SK-N-SH (cell line): ENCODE measurements around the gene ATP2A1. TPM values are rescaled to one million over a fixed set of nuclear protein-coding genes. Genes with fewer than 3 reads are reported as not detected.

Source experiments
- CTCF ChIA-PET: fragments of 300-600, 350-600 bp; formaldehyde crosslinking; extraction: SDS; loops from one replicate; lab custom pipeline; 2021; lab: Yijun Ruan, JAX
- POLR2A ChIA-PET: fragments of 350-600 bp; sonication (Branson Sonifier 250); formaldehyde crosslinking; extraction: SDS; loops from one replicate; lab custom pipeline; 2020; ENCODE audit warnings: antibody characterized with exemption, inconsistent platforms; lab: Yijun Ruan, JAX
- DNase-seq: peaks from one replicate; pipeline ENCODE4 v3.0.0; 2012
- H2AFZ ChIP-seq: fragments of 200-600 bp; sonication (generic); 2 replicates; pipeline ENCODE4 v1.8.1; 2016; ENCODE audit warnings: antibody characterized with exemption, mild to moderate bottlenecking, low read depth
- H3F3A ChIP-seq: fragments of 200-600 bp; sonication (generic); replicated peaks from 2 replicates; pipeline ENCODE3; 2016; ENCODE audit warnings: antibody characterized with exemption, mild to moderate bottlenecking; ENCODE audit not compliant: insufficient read depth
- H3K27ac ChIP-seq, 2 experiments: fragments of 200-500 bp in 1 of 2; fragments of 200-600 bp in 1 of 2; sonication (Bioruptor generic) in 1 of 2; sonication (generic), shearing (Covaris generic) in 1 of 2; 2 replicates each; pipeline versions ENCODE4 v1.5.1 to v1.6.1; 2014 to 2016; ENCODE audit warnings: low read depth in 2 of 2, inconsistent platforms in 1 of 2, low read length in 1 of 2, mild to moderate bottlenecking in 1 of 2, mixed read lengths in 1 of 2
- H3K27me3 ChIP-seq: fragments of 200-600 bp; sonication (generic), shearing (Covaris generic); 2 replicates; pipeline ENCODE4 v1.6.1; 2016; ENCODE audit warnings: mixed run types; ENCODE audit not compliant: insufficient read depth
- H3K36me3 ChIP-seq, 2 experiments: fragments of 200-500 bp in 1 of 2; fragments of 200-600 bp in 1 of 2; sonication (Bioruptor generic) in 1 of 2; sonication (generic) in 1 of 2; replicated peaks in 1 of 2; 2 replicates each; pipeline versions ENCODE3 to v1.5.1; 2014 to 2016; ENCODE audit warnings: low read length in 1 of 2, mild to moderate bottlenecking in 1 of 2; ENCODE audit not compliant: insufficient read depth in 2 of 2, control insufficient read depth in 1 of 2
- H3K4me1 ChIP-seq, 2 experiments: fragments of 200-500 bp in 1 of 2; fragments of 200-600 bp in 1 of 2; sonication (Bioruptor generic) in 1 of 2; sonication (generic), shearing (Covaris generic) in 1 of 2; 2 replicates each; pipeline versions ENCODE4 v1.5.1 to v1.6.1; 2014 to 2016; ENCODE audit warnings: low read depth in 1 of 2, low read length in 1 of 2, mixed run types in 1 of 2; ENCODE audit not compliant: insufficient read depth in 2 of 2, control insufficient read depth in 1 of 2
- H3K4me2 ChIP-seq: fragments of 200-600 bp; sonication (generic), shearing (Covaris generic); 2 replicates; pipeline ENCODE4 v1.6.1; 2017; ENCODE audit warnings: mixed run types
- H3K4me3 ChIP-seq, 2 experiments: fragments of 200-500 bp in 1 of 2; fragments of 200-600 bp in 1 of 2; sonication (Bioruptor generic) in 1 of 2; sonication (generic), shearing (Covaris generic) in 1 of 2; 2 replicates each; pipeline versions ENCODE4 v1.5.1 to v1.8.1; 2014 to 2016; ENCODE audit warnings: low read depth in 2 of 2, inconsistent platforms in 1 of 2, low read length in 1 of 2, mild to moderate bottlenecking in 1 of 2, mixed read lengths in 1 of 2, moderate library complexity in 1 of 2
- H3K79me2 ChIP-seq: fragments of 200-600 bp; sonication (generic); 2 replicates; pipeline ENCODE4 v1.8.1; 2017; ENCODE audit warnings: mild to moderate bottlenecking; ENCODE audit not compliant: insufficient read depth
- H3K9ac ChIP-seq: fragments of 200-600 bp; sonication (generic); 2 replicates; pipeline ENCODE4 v1.6.1; 2017; ENCODE audit warnings: mixed run types
- H3K9me2 ChIP-seq: fragments of 200-600 bp; sonication (generic); 2 replicates; pipeline ENCODE4 v1.6.1; 2017; ENCODE audit warnings: mixed run types
- H3K9me3 ChIP-seq: fragments of 200-600 bp; sonication (generic); 2 replicates; pipeline ENCODE4 v1.6.1; 2017; ENCODE audit warnings: mixed run types, mild to moderate bottlenecking, moderate library complexity
- H4K20me1 ChIP-seq: fragments of 200-600 bp; sonication (generic); 2 replicates; pipeline ENCODE4 v1.6.1; 2017; ENCODE audit warnings: mild to moderate bottlenecking, mixed run types; ENCODE audit not compliant: insufficient read depth
- CHD2 ChIP-seq: fragments of 150-350 bp; IDR thresholded peaks from 2 replicates; pipeline ENCODE4 v1.6.1; 2018; ENCODE audit warnings: low read length; ENCODE audit not compliant: partially characterized antibody
- FOSL2 ChIP-seq: IDR thresholded peaks from 2 replicates; pipeline ENCODE4 v1.4.0; 2012; ENCODE audit warnings: low read depth, mild to moderate bottlenecking, moderate library complexity, borderline replicate concordance
- FOXM1 ChIP-seq: IDR thresholded peaks from 2 replicates; pipeline ENCODE4 v1.4.0; 2012; ENCODE audit warnings: low read depth, mild to moderate bottlenecking
- GATA2 ChIP-seq: sonication (generic); formaldehyde crosslinking; IDR thresholded peaks from 2 replicates; pipeline ENCODE4 v1.5.0; 2020; ENCODE audit warnings: mild to moderate bottlenecking, missing genetic modification reagents
- MXI1 ChIP-seq: IDR thresholded peaks from 2 replicates; pipeline ENCODE4 v1.6.1; 2012; ENCODE audit warnings: mild to moderate bottlenecking, low read depth, low read length, improper control_type of control experiment
- NRF1 ChIP-seq: IDR thresholded peaks from 2 replicates; pipeline ENCODE4 v1.6.1; 2012; ENCODE audit warnings: low read depth, mild to moderate bottlenecking, low read length
- POLR2AphosphoS5 ChIP-seq: IDR thresholded peaks from 2 replicates; pipeline ENCODE4 v1.6.1; 2012; ENCODE audit warnings: low read depth, low read length
- RCOR1 ChIP-seq: fragments of 150-350 bp; IDR thresholded peaks from 2 replicates; pipeline ENCODE4 v1.6.1; 2017; ENCODE audit warnings: antibody characterized with exemption, low read length
- REST ChIP-seq: IDR thresholded peaks from 2 replicates; pipeline ENCODE4 v1.6.1; 2012; ENCODE audit warnings: mild to moderate bottlenecking, low read depth, low read length, moderate library complexity
- SMC3 ChIP-seq: IDR thresholded peaks from 2 replicates; pipeline ENCODE4 v1.6.1; 2012; ENCODE audit warnings: low read depth, low read length, improper control_type of control experiment
- USF1 ChIP-seq: IDR thresholded peaks from 2 replicates; pipeline ENCODE4 v1.4.0; 2012; ENCODE audit warnings: low read depth, borderline replicate concordance
- USF2 ChIP-seq: fragments of 150-350 bp; IDR thresholded peaks from 2 replicates; pipeline ENCODE4 v1.6.1; 2017; ENCODE audit warnings: antibody characterized with exemption, low read length, low read depth, borderline replicate concordance
- WGBS: methylation state at CpG from one replicate; pipeline ENCODE4 v1.1.6; 2017; ENCODE audit warnings: low lambda C conversion rate; 5-methylcytosine and 5-hydroxymethylcytosine counted together
- polyA plus RNA-seq, 3 experiments: library from polyadenylated mRNA; depleted of rRNA; stranded (reverse); fragments of >200 nt; gene quantifications; 2 replicates each; pipeline ENCODE4 v1.2.3, GENCODE V29; 2012

The ATP2A1 gene
- polyA plus RNA-seq, 1 of the 3 experiments (the other 2 are of a cell fraction): 3.0 TPM

- Histone ChIP-seq H3K79me2 (peaks cover 67% of the 10 kb centered on the region), H3F3A (peaks cover 24% of the 10 kb centered on the region), H3K27ac (peak overlapping the region; percentile 63 to 80; a peak in 3 of 4 replicates), H2AFZ (no peak overlapping the region), H3K27me3 (no peaks in the 10 kb centered on the region), H3K9me3 (no peaks in the 10 kb centered on the region), H3K9ac (peak overlapping the region; percentile 95), H3K36me3 (peaks cover 21 to 26% of the 10 kb centered on the region in 2 experiments), H4K20me1 (no peaks in the 10 kb centered on the region), H3K9me2 (no peaks in the 10 kb centered on the region), H3K4me3 (peak overlapping the region; percentile 91 to 94), H3K4me1 (peaks cover 7 to 14% of the 10 kb centered on the region in 2 experiments; a peak in 1 of 4 replicates), H3K4me2 (peak overlapping the region; percentile 95)
- POLR2A ChIA-PET: interaction anchor here (0.7 to 4.0 kb wide), 6 partner anchors 8 to 106 kb away, joined by 3 to 57 read pairs (median 6); partner anchors contain the start of genes ATXN2L, NFATC2IP and SH2B1
- TF ChIP-seq CHD2: no peak
- no peak for TF ChIP-seq GATA2 (CRISPR knock-in tag)
- TF ChIP-seq USF1: no peak
- TF ChIP-seq POLR2AphosphoS5: peak; percentile 65
- no peak for TF ChIP-seq FOXM1
- DNase-seq: peak; percentile 51
- CTCF ChIA-PET: interaction anchor here (1.2 to 3.0 kb wide), 6 partner anchors 9 to 104 kb away, joined by 3 to 35 read pairs (median 6); partner anchors contain the start of gene SH2B1
- WGBS: 43% methylated on average over 10 of the region's 10 CpGs
These were observed 33.0 kb upstream of the ATP2A1 start for GRCh38 chr16:28845293-28845692.

- no peaks in the 10 kb centered on the region for H3K9me2 ChIP-seq
- TF ChIP-seq NRF1 (no peak), MXI1 (0 out of 2 replicates have a peak, but pooled peaks have one; percentile 53)
- H3K36me3 ChIP-seq: peaks cover 21 to 26% of the 10 kb centered on the region in 2 experiments
- H2AFZ ChIP-seq: peak overlapping the region; percentile 76
- CTCF ChIA-PET: interaction anchor here (1.0 to 3.0 kb wide), 9 partner anchors 9 to 118 kb away, joined by 3 to 35 read pairs (median 5); partner anchors contain the start of genes ATXN2L and SH2B1
- no peaks in the 10 kb centered on the region for H3K27me3 ChIP-seq
- peak overlapping the region; percentile 95 for H3K4me2 ChIP-seq
- H3F3A ChIP-seq: peaks cover 23% of the 10 kb centered on the region
- peak overlapping the region; percentile 95 for H3K9ac ChIP-seq
- H3K4me1 ChIP-seq: peaks cover 7 to 14% of the 10 kb centered on the region in 2 experiments; a peak in 1 of 4 replicates
- DNase-seq: no peak
- H3K27ac ChIP-seq: peak overlapping the region; percentile 63 to 80
- H4K20me1 ChIP-seq: no peaks in the 10 kb centered on the region
- H3K9me3 ChIP-seq: no peaks in the 10 kb centered on the region
- POLR2A ChIA-PET: interaction anchor here (0.7 to 4.0 kb wide), 10 partner anchors 8 to 105 kb away, joined by 3 to 57 read pairs (median 6); partner anchors contain the start of genes ATXN2L, NFATC2IP and SH2B1
- peak overlapping the region; percentile 91 to 94 for H3K4me3 ChIP-seq
- H3K79me2 ChIP-seq: peaks cover 70% of the 10 kb centered on the region
- WGBS: 3% methylated on average over 14 of the region's 16 CpGs
These were observed 32.6 kb upstream of the ATP2A1 start for GRCh38 chr16:28845761-28846079.

GRCh38 chr16:28846080-28846932, 32.0 kb upstream of the ATP2A1 start, which contains the start of gene TUFM:
TUFM (minus strand) TSS chr16:28846348; CDS start chr16:28846269, 79 bp downstream.
- Histone ChIP-seq H3K4me3 (peak within 1 kb of the TSS; percentile 91 to 94), H3K4me2 (peak within 1 kb of the TSS; percentile 95), H3K79me2 (peaks cover 72% of the 10 kb centered on the region), H3K9ac (peak within 1 kb of the TSS; percentile 95), H3K9me3 (no peaks in the 10 kb centered on the region), H2AFZ (peak within 1 kb of the TSS; percentile 86), H3K36me3 (peaks cover 21 to 26% of the 10 kb centered on the region in 2 experiments), H3K27ac (peak within 1 kb of the TSS; percentile 63 to 80), H3K9me2 (no peaks in the 10 kb centered on the region), H4K20me1 (no peaks in the 10 kb centered on the region), H3K27me3 (no peaks in the 10 kb centered on the region), H3K4me1 (peaks cover 7 to 14% of the 10 kb centered on the region in 2 experiments; a peak in 1 of 4 replicates), H3F3A (peaks cover 18% of the 10 kb centered on the region)
- peak; percentile 97 for DNase-seq
- ChIA-PET CTCF (interaction anchor here (0.7 to 3.0 kb wide), 12 partner anchors 8 to 118 kb away, joined by 3 to 35 read pairs (median 5); partner anchors contain the start of genes ATXN2L and SH2B1), POLR2A (interaction anchor here (0.9 to 4.0 kb wide), 9 partner anchors 9 to 104 kb away, joined by 3 to 57 read pairs (median 6); partner anchors contain the start of genes ATXN2L, NFATC2IP and SH2B1)
- 2% methylated on average over 32 of the region's 73 CpGs for WGBS
- TF ChIP-seq USF2 (no peak), NRF1 (peak; percentile 27; the same call in 1 of the 2 replicates), RCOR1 (no peak; the same call in none of the 2 replicates), SMC3 (no peak; the same call in none of the 2 replicates), FOSL2 (no peak), REST (peak; percentile 20; the same call in 1 of the 2 replicates), FOXM1 (no peak)
